Activated CD4-positive, alpha-beta memory T cell treated with anti-CD3 and anti-CD28 coated beads for 36 hours (primary cell): ENCODE results near the gene RGS6. TPM values are rescaled to one million over a fixed set of nuclear protein-coding genes. Genes with fewer than 3 reads are reported as not detected.
A peak's percentile ranks its signal among the peaks of the same experiment; 100 is the strongest.

Source experiments
- CTCF ChIA-PET: fragments of 350-600 bp; sonication (Branson Sonifier 250); formaldehyde crosslinking; loops from one replicate; lab custom pipeline; 2021; ENCODE audit warnings: antibody characterized with exemption, inconsistent platforms; lab: Charles Lee
- POLR2A ChIA-PET: fragments of 350-600 bp; sonication (Branson Sonifier 250); formaldehyde crosslinking; loops from one replicate; lab custom pipeline; 2021; ENCODE audit warnings: antibody characterized with exemption; lab: Charles Lee
- DNase-seq: peaks from one replicate; pipeline ENCODE4 v3.0.0-alpha.2; 2020
- H3K27ac Mint-ChIP-seq: one replicate; pipeline ENCODE4 v1.8.0; 2021; ENCODE audit warnings: mixed read lengths
- H3K27me3 Mint-ChIP-seq: one replicate; pipeline ENCODE4 v1.8.0; 2021; ENCODE audit warnings: mixed read lengths
- H3K36me3 Mint-ChIP-seq: one replicate; pipeline ENCODE4 v1.8.0; 2021; ENCODE audit warnings: mixed read lengths
- H3K4me1 Mint-ChIP-seq: one replicate; pipeline ENCODE4 v1.8.0; 2021; ENCODE audit warnings: low read depth, mixed read lengths
- H3K4me3 Mint-ChIP-seq: one replicate; pipeline ENCODE4 v1.8.0; 2021; ENCODE audit warnings: mild to moderate bottlenecking, mixed read lengths
- H3K9me3 Mint-ChIP-seq: one replicate; pipeline ENCODE4 v1.8.0; 2021; ENCODE audit warnings: mixed read lengths
- intact Hi-C: fragments of 100-400 bp; cut with micrococcal nuclease; formaldehyde crosslinking; loops from one replicate; pipeline ENCODE4 v1.15.1; 2023
- total RNA-seq, 2 experiments: library from RNA; stranded (reverse); gene quantifications; one replicate each; pipeline ENCODE4 v1.2.3, GENCODE V29; 2021

Gene RGS6
- total RNA-seq, 2 experiments from 2014 or later = 0.15 to 0.19 TPM

GRCh38 chr14:71952381-71953363 lies 20.4 kb downstream of the RGS6 start:
- Mint-ChIP-seq H3K4me3 (no peak overlapping the region), H3K36me3 (no peaks in the 10 kb centered on the region), H3K27ac (no peak overlapping the region), H3K27me3 (peaks cover 16% of the 10 kb centered on the region), H3K9me3 (no peaks in the 10 kb centered on the region), H3K4me1 (no peaks in the 10 kb centered on the region)
- POLR2A ChIA-PET = no interaction called here
- CTCF ChIA-PET = interaction anchor here (0.5 kb wide), 1 partner anchor 371 kb away, joined by 3 read pairs; no protein-coding TSS in a partner anchor
- DNase-seq = no peak
- intact Hi-C loops = no loop called here

- ChIA-PET CTCF (no interaction called here), POLR2A (no interaction called here)
- Mint-ChIP-seq H3K27ac (no peak overlapping the region), H3K4me1 (no peaks in the 10 kb centered on the region), H3K27me3 (peaks cover 21% of the 10 kb centered on the region), H3K36me3 (no peaks in the 10 kb centered on the region), H3K4me3 (no peak overlapping the region), H3K9me3 (no peaks in the 10 kb centered on the region)
- DNase-seq = no peak
- intact Hi-C loops = no loop called here
Observed at GRCh38 chr14:71956920-71957563, 24.8 kb downstream of the RGS6 start.

DNA sequence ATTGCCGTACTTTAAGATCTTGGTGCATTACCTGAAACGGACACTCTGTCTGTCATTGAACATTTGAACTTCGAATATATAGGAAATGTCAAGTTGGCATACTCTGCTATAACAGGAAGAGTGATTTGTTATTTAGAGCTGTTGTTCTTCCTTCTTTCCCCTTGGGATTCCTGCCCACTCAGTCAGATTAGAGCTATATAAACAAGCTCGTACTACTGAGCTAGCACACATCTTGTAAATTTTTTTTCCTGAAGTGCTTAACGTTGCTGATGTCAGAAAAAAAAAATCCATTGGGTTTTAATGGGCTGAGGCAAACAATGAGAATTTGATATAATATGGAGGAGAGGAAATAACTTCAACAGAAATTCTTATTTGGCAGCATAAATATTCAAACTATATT lies 26.8 kb downstream of the RGS6 start:
- ChIA-PET POLR2A (no interaction called here), CTCF (no interaction called here)
- peaks cover 21% of the 10 kb centered on the region for H3K27me3 Mint-ChIP-seq
- H3K36me3 Mint-ChIP-seq = no peaks in the 10 kb centered on the region
- intact Hi-C loops = no loop called here
- no peak overlapping the region for H3K27ac Mint-ChIP-seq
- no peaks in the 10 kb centered on the region for H3K9me3 Mint-ChIP-seq
- no peak overlapping the region for H3K4me3 Mint-ChIP-seq
- no peaks in the 10 kb centered on the region for H3K4me1 Mint-ChIP-seq
- DNase-seq = no peak

DNA sequence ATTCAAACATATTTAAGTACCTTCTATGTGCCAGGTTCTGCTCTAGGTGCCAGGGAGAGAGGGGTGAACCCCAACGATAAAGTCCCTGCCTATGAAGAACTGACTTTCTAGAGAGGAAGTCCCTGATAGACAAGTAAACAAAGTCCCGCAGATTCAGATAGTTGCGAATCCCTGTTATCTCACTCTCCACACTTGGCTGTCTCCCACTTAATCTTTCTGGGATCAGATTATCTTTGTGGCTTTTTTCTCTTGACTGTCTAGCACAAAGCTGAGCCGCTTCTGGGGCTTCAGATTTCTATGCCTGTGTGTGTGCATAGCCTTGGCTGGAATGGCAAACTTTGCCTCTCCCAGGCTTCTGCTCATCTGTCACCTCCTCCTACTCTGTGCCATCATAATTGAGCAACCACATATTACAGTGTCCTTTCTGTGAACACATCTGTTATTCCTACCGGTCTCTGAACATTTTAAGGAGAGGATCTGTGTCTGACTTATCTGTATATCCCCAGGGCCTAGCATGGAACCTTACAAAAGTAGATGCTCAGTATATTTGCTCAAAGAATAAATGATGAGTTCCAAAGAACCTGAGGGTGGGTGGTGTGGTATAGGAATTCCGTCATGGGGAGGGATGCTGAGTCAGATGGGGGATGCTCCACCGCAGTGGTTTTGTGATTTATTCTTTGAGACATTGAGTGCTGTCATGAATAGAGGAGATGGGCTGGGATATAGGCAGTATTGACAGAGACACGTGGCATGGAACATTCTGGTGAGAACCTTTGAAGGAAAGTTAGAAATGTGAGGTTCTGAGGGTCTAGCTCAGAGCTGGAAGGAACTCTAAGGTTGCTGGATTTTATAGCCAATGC lies 28.5 kb downstream of the RGS6 start:
- Mint-ChIP-seq H3K4me3 (no peak overlapping the region), H3K4me1 (no peaks in the 10 kb centered on the region), H3K9me3 (no peaks in the 10 kb centered on the region), H3K27me3 (peaks cover 28% of the 10 kb centered on the region), H3K36me3 (no peaks in the 10 kb centered on the region), H3K27ac (no peak overlapping the region)
- CTCF ChIA-PET = no interaction called here
- POLR2A ChIA-PET = no interaction called here
- no peak for DNase-seq
- intact Hi-C loops = loop anchor here (5.0 kb wide), 1 partner anchor 468 kb away; no protein-coding TSS in a partner anchor

- no peak for DNase-seq
- no peaks in the 10 kb centered on the region for H3K4me1 Mint-ChIP-seq
Observed at GRCh38 chr14:71961972-71962371, 29.7 kb downstream of the RGS6 start.

DNA sequence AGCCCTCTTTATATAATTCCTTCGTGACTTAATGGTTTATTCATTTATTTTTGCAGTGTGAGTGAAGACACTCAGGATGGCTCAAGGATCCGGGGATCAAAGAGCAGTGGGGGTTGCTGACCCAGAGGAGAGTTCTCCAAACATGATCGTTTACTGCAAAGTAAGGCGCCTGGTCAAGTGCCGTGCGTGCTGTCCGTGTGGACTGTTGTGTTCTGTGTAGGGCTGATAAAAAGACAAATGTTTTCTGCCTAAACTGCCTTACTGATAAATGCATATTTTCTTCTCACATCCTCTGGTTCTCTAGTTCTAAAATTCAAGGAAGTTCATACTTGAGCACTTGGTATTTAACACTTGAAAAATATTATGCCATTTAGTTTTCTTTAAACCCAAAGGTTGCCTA lies 32.5 kb downstream of the RGS6 start:
- Mint-ChIP-seq H3K4me1 (peaks cover 5% of the 10 kb centered on the region), H3K27ac (no peak overlapping the region), H3K27me3 (peaks cover 12% of the 10 kb centered on the region), H3K9me3 (no peaks in the 10 kb centered on the region), H3K4me3 (no peak overlapping the region), H3K36me3 (no peaks in the 10 kb centered on the region)
- intact Hi-C loops = loop anchor here (5.0 kb wide), 1 partner anchor 472 kb away; no protein-coding TSS in a partner anchor
- ChIA-PET CTCF (no interaction called here), POLR2A (no interaction called here)
- no peak for DNase-seq

More at GRCh38 chr14:71961972-71962371, 29.7 kb downstream of the RGS6 start:
- ChIA-PET CTCF (no interaction called here), POLR2A (no interaction called here)
- H3K27ac Mint-ChIP-seq = no peak overlapping the region
- no peaks in the 10 kb centered on the region for H3K36me3 Mint-ChIP-seq
- H3K4me3 Mint-ChIP-seq = no peak overlapping the region
- peaks cover 19% of the 10 kb centered on the region for H3K27me3 Mint-ChIP-seq
- H3K9me3 Mint-ChIP-seq = no peaks in the 10 kb centered on the region
- intact Hi-C loops = loop anchor here (5.0 kb wide), 1 partner anchor 470 kb away; no protein-coding TSS in a partner anchor

DNA sequence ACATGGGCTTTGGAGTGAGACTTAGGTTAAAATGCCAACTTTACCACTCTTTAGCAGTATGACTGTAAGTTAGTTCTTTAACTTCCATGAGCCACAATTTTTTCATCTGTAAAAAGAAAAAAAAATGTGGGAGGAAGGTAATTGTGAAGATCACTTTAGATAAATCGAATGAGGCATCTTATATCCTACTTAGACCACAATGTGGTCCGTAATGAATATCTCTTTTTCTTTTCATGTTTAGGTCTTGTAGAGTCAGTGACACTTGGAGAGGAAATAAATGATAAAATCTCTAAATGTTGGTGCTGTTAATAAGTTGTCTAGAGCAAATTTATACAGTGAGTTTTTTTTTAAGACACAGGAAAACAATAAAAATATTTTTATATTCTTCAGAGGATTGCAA lies 34.3 kb downstream of the RGS6 start:
- Mint-ChIP-seq H3K27ac (no peak overlapping the region), H3K4me1 (peaks cover 5% of the 10 kb centered on the region), H3K4me3 (no peak overlapping the region), H3K27me3 (peaks cover 13% of the 10 kb centered on the region), H3K36me3 (no peaks in the 10 kb centered on the region), H3K9me3 (no peaks in the 10 kb centered on the region)
- ChIA-PET POLR2A (no interaction called here), CTCF (no interaction called here)
- intact Hi-C loops = no loop called here
- no peak for DNase-seq

DNA sequence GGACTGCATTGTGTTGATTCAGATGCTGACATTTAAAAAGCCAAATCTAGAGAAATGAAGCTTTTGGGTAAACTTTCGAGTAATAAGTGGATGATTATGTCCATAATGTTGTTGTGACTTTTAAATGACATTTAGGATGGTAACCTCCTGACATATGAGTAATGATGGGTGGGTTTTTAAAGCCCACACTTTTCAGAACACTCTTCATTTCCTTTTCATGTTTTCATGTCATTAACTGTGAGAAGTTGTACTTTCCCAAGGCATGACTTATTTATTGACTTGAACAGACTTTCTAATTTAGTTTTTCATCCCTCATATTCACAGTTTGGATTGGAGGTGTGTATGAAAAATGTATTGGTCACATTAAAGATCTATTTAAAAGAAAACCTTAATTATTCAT lies 35.5 kb downstream of the RGS6 start:
- POLR2A ChIA-PET = no interaction called here

GRCh38 chr14:71970272-71970671 lies 38.0 kb downstream of the RGS6 start:
- Mint-ChIP-seq H3K27me3 (peaks cover 7% of the 10 kb centered on the region), H3K4me1 (peaks cover 5% of the 10 kb centered on the region), H3K36me3 (no peaks in the 10 kb centered on the region), H3K9me3 (no peaks in the 10 kb centered on the region), H3K27ac (no peak overlapping the region), H3K4me3 (no peak overlapping the region)
- ChIA-PET POLR2A (no interaction called here), CTCF (no interaction called here)
- intact Hi-C loops = no loop called here
- DNase-seq = no peak

More for the DNA sequence above, 35.5 kb downstream of the RGS6 start:
- CTCF ChIA-PET = no interaction called here
- Mint-ChIP-seq H3K36me3 (no peaks in the 10 kb centered on the region), H3K27ac (peak overlapping the region; percentile 8), H3K27me3 (peaks cover 15% of the 10 kb centered on the region), H3K9me3 (no peaks in the 10 kb centered on the region), H3K4me1 (peaks cover 5% of the 10 kb centered on the region), H3K4me3 (no peak overlapping the region)
- intact Hi-C loops = no loop called here
- DNase-seq = no peak

DNA sequence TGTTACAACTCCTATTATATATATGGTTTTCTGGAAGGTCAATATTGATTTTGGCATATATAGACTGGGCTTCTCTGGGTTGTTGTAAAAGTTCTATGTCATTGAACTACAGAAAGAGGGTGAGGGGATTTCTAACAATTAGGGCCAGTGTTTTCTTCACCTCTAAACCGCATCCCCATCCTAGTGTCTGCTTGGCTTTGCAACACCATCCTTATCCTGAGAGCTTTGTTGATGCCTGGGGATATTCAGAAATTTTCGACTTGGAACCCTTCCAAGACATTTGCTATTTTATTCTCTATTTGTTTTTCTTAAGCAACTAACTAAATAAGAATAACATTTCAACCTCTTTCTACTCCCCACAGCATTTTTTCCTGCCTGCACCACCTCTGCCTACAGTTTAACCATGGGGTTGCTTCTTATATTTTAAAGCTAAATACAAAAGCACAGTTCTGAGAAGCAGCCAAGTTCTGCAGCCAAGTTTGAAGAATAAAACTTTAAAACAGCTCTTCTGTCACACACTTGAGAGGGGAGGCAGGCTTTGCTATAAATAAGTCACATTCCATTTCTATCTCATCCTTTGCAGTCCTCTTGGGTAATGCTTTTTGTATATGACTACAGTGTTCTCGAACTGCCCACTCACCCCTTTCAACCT lies 53.4 kb downstream of the RGS6 start:
- intact Hi-C loops = no loop called here
- no peak overlapping the region for H3K27ac Mint-ChIP-seq
- ChIA-PET CTCF (no interaction called here), POLR2A (no interaction called here)
- no peaks in the 10 kb centered on the region for H3K36me3 Mint-ChIP-seq
- H3K9me3 Mint-ChIP-seq = no peaks in the 10 kb centered on the region
- H3K4me3 Mint-ChIP-seq = no peak overlapping the region
- H3K27me3 Mint-ChIP-seq = peaks cover 12% of the 10 kb centered on the region
- no peaks in the 10 kb centered on the region for H3K4me1 Mint-ChIP-seq
- DNase-seq = no peak

- H3K27me3 Mint-ChIP-seq = peaks cover 6% of the 10 kb centered on the region
- POLR2A ChIA-PET = no interaction called here
Observed at GRCh38 chr14:71988476-71988875, 56.2 kb downstream of the RGS6 start.

More at GRCh38 chr14:71988476-71988875, 56.2 kb downstream of the RGS6 start:
- intact Hi-C loops = no loop called here
- H3K4me1 Mint-ChIP-seq = no peaks in the 10 kb centered on the region
- no peak overlapping the region for H3K27ac Mint-ChIP-seq
- no peaks in the 10 kb centered on the region for H3K9me3 Mint-ChIP-seq
- no peak overlapping the region for H3K4me3 Mint-ChIP-seq
- CTCF ChIA-PET = no interaction called here
- no peak for DNase-seq
- H3K36me3 Mint-ChIP-seq = no peaks in the 10 kb centered on the region
